Lower leg skin (tissue), 4 donors: Measurements from ENCODE around the gene TDRD3. TPM values are rescaled to one million over a fixed set of nuclear protein-coding genes. Genes with fewer than 3 reads are reported as not detected.

Experiments used
- DNase-seq, 2 donors: peaks; one replicate each; pipeline ENCODE4 v3.0.0-alpha.2; 2019; ENCODE audit warnings: low spot score in 2 of 2
- H3K4me3 ChIP-seq: fragments of 200-600 bp; sonication (generic); 2 replicates; pipeline ENCODE4 v1.5.1; 2017; ENCODE audit warnings: mild to moderate bottlenecking, low read depth; ENCODE audit not compliant: poor library complexity, severe bottlenecking
- POLR2A ChIP-seq, 2 donors: fragments of 450-650 bp; IDR thresholded peaks; one replicate each; pipeline ENCODE4 v1.6.1; 2016 to 2017; ENCODE audit warnings: antibody characterized with exemption in 2 of 2, mild to moderate bottlenecking in 1 of 2, moderate library complexity in 1 of 2
- WGBS, 2 donors: methylation state at CpG; one replicate each; pipeline ENCODE4 v1.1.5; 2018; 5-methylcytosine and 5-hydroxymethylcytosine counted together
- intact Hi-C: fragments of 100-400 bp; cut with DNase I; formaldehyde crosslinking; loops from one replicate; pipeline ENCODE4 v1.15.0; 2023; ENCODE audit warnings: low total_unique reads
- total RNA-seq, 4 donors: library from RNA; depleted of rRNA; stranded (reverse); fragments of >200 nt; gene quantifications; one replicate each; pipeline ENCODE4 v1.1.0, GENCODE V29; 2016
- TF ChIP-seq, protein P1 (sequence below), 3 donors: fragments of 450-650 bp; IDR thresholded peaks; one replicate each; pipeline ENCODE4 v1.5.1; 2016; ENCODE audit warnings: antibody characterized with exemption in 3 of 3, mild to moderate bottlenecking in 3 of 3, moderate library complexity in 2 of 3

The TDRD3 gene
- total RNA-seq, 4 donors from 2014 or later = 12.5 to 21.5 (median 18.2) TPM

DNA sequence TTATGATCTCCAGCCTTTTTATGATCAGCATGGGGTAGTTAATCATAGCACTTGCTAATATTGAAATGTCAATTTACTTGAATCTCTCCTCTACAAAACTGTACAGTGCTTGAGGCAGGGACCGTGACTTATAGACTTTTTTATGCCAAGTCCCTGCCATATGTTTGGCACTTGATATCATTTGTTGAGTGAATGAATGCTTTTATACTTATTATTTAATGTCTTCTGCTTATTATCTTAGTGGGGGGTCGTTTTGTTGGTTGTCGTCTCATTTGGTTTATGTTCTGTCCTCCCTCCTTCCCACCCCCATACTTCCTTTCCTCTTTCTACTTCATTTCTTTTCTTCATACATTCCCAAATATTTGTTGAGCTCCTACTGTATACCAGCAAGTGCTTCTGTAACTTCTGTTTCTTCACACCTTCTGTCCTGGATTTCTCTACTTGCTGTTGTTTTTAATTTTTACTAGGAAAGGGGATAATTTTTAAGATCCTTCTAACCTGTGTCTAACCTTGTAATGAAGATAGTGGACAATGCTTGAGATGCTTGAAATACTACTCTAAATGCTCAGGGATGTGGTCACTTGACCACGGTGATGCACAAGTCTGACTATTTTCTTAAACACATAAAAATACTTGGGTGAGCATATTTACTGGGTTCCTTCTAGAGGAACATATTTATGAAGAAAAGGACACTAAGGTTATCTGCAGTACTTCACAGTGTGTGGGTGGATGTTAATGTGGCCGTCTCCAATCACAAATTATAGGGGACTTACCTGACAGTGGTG, 223.8 kb downstream of the TDRD3 start:
- no peak overlapping the region for H3K4me3 ChIP-seq
- TF ChIP-seq, protein P1, sequence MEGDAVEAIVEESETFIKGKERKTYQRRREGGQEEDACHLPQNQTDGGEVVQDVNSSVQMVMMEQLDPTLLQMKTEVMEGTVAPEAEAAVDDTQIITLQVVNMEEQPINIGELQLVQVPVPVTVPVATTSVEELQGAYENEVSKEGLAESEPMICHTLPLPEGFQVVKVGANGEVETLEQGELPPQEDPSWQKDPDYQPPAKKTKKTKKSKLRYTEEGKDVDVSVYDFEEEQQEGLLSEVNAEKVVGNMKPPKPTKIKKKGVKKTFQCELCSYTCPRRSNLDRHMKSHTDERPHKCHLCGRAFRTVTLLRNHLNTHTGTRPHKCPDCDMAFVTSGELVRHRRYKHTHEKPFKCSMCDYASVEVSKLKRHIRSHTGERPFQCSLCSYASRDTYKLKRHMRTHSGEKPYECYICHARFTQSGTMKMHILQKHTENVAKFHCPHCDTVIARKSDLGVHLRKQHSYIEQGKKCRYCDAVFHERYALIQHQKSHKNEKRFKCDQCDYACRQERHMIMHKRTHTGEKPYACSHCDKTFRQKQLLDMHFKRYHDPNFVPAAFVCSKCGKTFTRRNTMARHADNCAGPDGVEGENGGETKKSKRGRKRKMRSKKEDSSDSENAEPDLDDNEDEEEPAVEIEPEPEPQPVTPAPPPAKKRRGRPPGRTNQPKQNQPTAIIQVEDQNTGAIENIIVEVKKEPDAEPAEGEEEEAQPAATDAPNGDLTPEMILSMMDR (IDR thresholded peaks at IDR 0.05) = no peak
- no peak for TF ChIP-seq POLR2A (IDR thresholded peaks at IDR 0.05)
- no peak for DNase-seq
- WGBS, 2 donors = 58 to 59% methylated on average over 5 of the region's 5 CpGs
- intact Hi-C loops = no loop called here

DNA sequence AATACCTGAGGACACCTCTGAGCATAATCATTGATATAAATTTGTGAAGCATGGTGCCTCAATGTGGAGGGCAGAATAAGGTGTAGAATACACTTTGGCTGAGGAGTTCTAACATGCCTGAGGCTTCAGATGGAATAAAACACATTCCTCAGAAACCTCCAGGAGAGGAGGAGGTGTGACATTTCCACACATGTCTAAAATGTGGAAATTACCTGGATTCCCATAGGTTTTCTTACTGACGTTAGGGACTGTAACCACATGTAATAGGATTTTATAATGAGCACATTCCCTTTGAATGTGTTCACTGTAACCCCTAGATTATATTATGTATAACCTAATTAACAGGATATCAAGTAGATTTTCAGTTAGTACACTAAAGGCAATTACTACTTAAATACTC, 226.1 kb downstream of the TDRD3 start:
- intact Hi-C loops = no loop called here
- DNase-seq = no peak
- WGBS, 2 donors = 27 to 41% methylated on average over 1 of the region's 1 CpG
- TF ChIP-seq POLR2A (IDR thresholded peaks at IDR 0.05) = no peak
- TF ChIP-seq, protein P1 (IDR thresholded peaks at IDR 0.05) = no peak
- H3K4me3 ChIP-seq = no peak overlapping the region

Other genes with a start within 250 kb of the TDRD3 start
- gene DIAPH3, start 233.3 kb upstream of the TDRD3 start, total RNA-seq = 1 to 10 TPM in 3 of 4 donors, under 1 TPM in 1; 0.27 to 3.9 (median 2.1) TPM